NB4 (cell line): Measurements from ENCODE around the gene CCDC170.

Experiments used
- MYC ChIP-seq: IDR thresholded peaks from 2 replicates; pipeline ENCODE4 v1.6.1; 2011; ENCODE audit warnings: low read depth, low read length
- POLR2A ChIP-seq: IDR thresholded peaks from 2 replicates; pipeline ENCODE4 v1.6.1; 2011; ENCODE audit warnings: mild to moderate bottlenecking; ENCODE audit not compliant: insufficient read length; ENCODE audit errors: extremely low read depth
- TF ChIP-seq, protein P1 (sequence below): IDR thresholded peaks from one replicate; pipeline ENCODE4 v1.5.1; 2012; ENCODE audit warnings: low read depth, low read length
- TF ChIP-seq, protein P2 (sequence below): IDR thresholded peaks from 2 replicates; pipeline ENCODE4 v1.6.1; 2011; ENCODE audit warnings: low read depth, low read length

DNA sequence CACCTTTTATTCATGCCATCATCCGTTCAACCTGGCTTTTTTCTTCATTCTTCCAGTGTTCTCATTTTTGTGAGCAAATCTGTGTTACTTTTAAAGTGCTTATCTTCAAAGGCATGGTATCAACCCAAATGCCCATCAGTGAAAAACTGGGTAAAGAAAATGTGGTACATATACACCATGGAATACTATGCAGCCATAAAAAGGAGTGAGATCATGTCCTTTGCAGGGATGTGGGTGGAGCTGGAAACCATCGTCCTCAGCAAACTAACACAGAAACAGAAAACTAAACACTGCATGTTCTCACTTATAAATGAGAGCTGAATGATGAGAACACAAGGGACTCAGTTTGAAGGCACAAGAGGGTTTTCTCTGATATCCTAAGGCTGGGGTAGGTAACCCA is 130.3 kb downstream of the CCDC170 start:
- TF ChIP-seq, protein P1, sequence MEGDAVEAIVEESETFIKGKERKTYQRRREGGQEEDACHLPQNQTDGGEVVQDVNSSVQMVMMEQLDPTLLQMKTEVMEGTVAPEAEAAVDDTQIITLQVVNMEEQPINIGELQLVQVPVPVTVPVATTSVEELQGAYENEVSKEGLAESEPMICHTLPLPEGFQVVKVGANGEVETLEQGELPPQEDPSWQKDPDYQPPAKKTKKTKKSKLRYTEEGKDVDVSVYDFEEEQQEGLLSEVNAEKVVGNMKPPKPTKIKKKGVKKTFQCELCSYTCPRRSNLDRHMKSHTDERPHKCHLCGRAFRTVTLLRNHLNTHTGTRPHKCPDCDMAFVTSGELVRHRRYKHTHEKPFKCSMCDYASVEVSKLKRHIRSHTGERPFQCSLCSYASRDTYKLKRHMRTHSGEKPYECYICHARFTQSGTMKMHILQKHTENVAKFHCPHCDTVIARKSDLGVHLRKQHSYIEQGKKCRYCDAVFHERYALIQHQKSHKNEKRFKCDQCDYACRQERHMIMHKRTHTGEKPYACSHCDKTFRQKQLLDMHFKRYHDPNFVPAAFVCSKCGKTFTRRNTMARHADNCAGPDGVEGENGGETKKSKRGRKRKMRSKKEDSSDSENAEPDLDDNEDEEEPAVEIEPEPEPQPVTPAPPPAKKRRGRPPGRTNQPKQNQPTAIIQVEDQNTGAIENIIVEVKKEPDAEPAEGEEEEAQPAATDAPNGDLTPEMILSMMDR = no peak
- TF ChIP-seq POLR2A (no peak), MYC (no peak)
- TF ChIP-seq, protein P2, sequence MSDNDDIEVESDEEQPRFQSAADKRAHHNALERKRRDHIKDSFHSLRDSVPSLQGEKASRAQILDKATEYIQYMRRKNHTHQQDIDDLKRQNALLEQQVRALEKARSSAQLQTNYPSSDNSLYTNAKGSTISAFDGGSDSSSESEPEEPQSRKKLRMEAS = no peak
